ENCODE data around the gene IFIT1B.

DNA sequence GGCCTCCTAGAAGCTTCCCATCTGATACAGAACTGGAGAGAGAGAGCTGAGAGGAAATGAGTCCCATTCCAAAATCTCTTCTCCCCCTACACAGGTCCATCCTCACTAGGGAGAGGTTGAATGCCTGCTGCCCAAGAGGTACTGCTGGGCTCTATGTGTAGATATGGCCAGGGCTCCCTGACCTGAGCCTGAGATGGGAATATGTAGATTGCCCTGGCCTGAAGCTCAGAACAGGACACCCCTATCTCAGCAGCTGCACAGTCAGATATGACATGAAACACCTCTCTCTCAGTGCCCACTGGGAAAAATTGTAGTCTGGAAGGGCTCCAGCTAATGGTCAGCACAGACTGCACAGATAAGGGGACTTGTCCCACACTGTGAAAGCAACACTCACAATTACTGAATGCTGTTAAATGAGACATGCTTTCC, 3.1 kb upstream of the IFIT1B start:
- TF ChIP-seq, protein P1, sequence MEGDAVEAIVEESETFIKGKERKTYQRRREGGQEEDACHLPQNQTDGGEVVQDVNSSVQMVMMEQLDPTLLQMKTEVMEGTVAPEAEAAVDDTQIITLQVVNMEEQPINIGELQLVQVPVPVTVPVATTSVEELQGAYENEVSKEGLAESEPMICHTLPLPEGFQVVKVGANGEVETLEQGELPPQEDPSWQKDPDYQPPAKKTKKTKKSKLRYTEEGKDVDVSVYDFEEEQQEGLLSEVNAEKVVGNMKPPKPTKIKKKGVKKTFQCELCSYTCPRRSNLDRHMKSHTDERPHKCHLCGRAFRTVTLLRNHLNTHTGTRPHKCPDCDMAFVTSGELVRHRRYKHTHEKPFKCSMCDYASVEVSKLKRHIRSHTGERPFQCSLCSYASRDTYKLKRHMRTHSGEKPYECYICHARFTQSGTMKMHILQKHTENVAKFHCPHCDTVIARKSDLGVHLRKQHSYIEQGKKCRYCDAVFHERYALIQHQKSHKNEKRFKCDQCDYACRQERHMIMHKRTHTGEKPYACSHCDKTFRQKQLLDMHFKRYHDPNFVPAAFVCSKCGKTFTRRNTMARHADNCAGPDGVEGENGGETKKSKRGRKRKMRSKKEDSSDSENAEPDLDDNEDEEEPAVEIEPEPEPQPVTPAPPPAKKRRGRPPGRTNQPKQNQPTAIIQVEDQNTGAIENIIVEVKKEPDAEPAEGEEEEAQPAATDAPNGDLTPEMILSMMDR (optimal IDR thresholded peaks at IDR 0.05 in 1 of 3, IDR thresholded peaks at IDR 0.05 in 1 of 3, conservative IDR thresholded peaks at IDR 0.05 in 1 of 3; ENCODE audit: extremely low read depth in 1 of 3, insufficient read depth in 2 of 3, low read length in 3 of 3): no peak
- no peak for TF ChIP-seq EZH2 (IDR thresholded peaks at IDR 0.05; ENCODE audit: low read length)
